ENCODE measurements around the gene BMP6.

GRCh38 chr6:7706269-7706668 lies 19.6 kb upstream of the BMP6 start:
- no peak for TF ChIP-seq NFYB (IDR thresholded peaks at IDR 0.05; ENCODE audit: insufficient read depth, low read depth, low read length)
- TF ChIP-seq CEBPB (IDR thresholded peaks at IDR 0.05; ENCODE audit: borderline replicate concordance in 1 of 2, low read depth in 2 of 2, low read length in 2 of 2), result no peak
- TF ChIP-seq, protein P1, sequence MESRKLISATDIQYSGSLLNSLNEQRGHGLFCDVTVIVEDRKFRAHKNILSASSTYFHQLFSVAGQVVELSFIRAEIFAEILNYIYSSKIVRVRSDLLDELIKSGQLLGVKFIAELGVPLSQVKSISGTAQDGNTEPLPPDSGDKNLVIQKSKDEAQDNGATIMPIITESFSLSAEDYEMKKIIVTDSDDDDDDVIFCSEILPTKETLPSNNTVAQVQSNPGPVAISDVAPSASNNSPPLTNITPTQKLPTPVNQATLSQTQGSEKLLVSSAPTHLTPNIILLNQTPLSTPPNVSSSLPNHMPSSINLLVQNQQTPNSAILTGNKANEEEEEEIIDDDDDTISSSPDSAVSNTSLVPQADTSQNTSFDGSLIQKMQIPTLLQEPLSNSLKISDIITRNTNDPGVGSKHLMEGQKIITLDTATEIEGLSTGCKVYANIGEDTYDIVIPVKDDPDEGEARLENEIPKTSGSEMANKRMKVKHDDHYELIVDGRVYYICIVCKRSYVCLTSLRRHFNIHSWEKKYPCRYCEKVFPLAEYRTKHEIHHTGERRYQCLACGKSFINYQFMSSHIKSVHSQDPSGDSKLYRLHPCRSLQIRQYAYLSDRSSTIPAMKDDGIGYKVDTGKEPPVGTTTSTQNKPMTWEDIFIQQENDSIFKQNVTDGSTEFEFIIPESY (IDR thresholded peaks at IDR 0.05), result no peak
- TF ChIP-seq EP300 (IDR thresholded peaks at IDR 0.05; ENCODE audit: borderline replicate concordance in 1 of 2, control insufficient read depth in 1 of 2, low read depth in 2 of 2, low read length in 2 of 2), result no peak
